HG03469 (cell line): Measurements from ENCODE around the gene LOXL4.

Experiments
- ATAC-seq: cut with Tn5 transposase; IDR thresholded peaks from one replicate; pipeline ENCODE4 v1.9.1; 2021; ENCODE audit warnings: mild to moderate bottlenecking, moderate library complexity, moderate number of reproducible peaks; ENCODE audit not compliant: unreplicated experiment

The LOXL4 gene

GRCh38 chr10:98267894-98268693 lies at the start of gene LOXL4:
Gene LOXL4 (minus strand): TSS chr10:98268194. CDS start chr10:98263019, 5,175 bp downstream.
- no peak for ATAC-seq

GRCh38 chr10:98316661-98317060 lies 48.7 kb upstream of the LOXL4 start:
- ATAC-seq: no peak

GRCh38 chr10:98316170-98316569 lies 48.2 kb upstream of the LOXL4 start:
- ATAC-seq: no peak

- no peak for ATAC-seq
Measured at GRCh38 chr10:98314532-98315284, 46.7 kb upstream of the LOXL4 start.

GRCh38 chr10:98313598-98313997 lies 45.6 kb upstream of the LOXL4 start:
- no peak for ATAC-seq

GRCh38 chr10:98312822-98313221 lies 44.8 kb upstream of the LOXL4 start:
- no peak for ATAC-seq

GRCh38 chr10:98312349-98312748 lies 44.4 kb upstream of the LOXL4 start:
- ATAC-seq: no peak

GRCh38 chr10:98310701-98311100 lies 42.7 kb upstream of the LOXL4 start:
- ATAC-seq: no peak

GRCh38 chr10:98309366-98310355 lies 41.7 kb upstream of the LOXL4 start:
- no peak for ATAC-seq

- no peak for ATAC-seq
Measured at GRCh38 chr10:98308669-98309365, 40.8 kb upstream of the LOXL4 start.

GRCh38 chr10:98307916-98308541 lies 40.0 kb upstream of the LOXL4 start:
- no peak for ATAC-seq

GRCh38 chr10:98306501-98306900 lies 38.5 kb upstream of the LOXL4 start:
- ATAC-seq: no peak

- ATAC-seq: no peak
Measured at GRCh38 chr10:98303569-98303968, 35.6 kb upstream of the LOXL4 start.

- ATAC-seq: no peak
Measured at GRCh38 chr10:98302741-98303365, 34.9 kb upstream of the LOXL4 start.

- no peak for ATAC-seq
Measured at GRCh38 chr10:98301664-98302319, 33.8 kb upstream of the LOXL4 start.

- no peak for ATAC-seq
Measured at GRCh38 chr10:98300526-98301229, 32.7 kb upstream of the LOXL4 start.

GRCh38 chr10:98299341-98299740 lies 31.3 kb upstream of the LOXL4 start:
- no peak for ATAC-seq

- no peak for ATAC-seq
Measured at GRCh38 chr10:98296524-98296923, 28.5 kb upstream of the LOXL4 start.
